ENCODE results near the gene PCBP3. TPM values are rescaled to one million over a fixed set of nuclear protein-coding genes. Genes with fewer than 3 reads are reported as not detected.

Gene PCBP3
- total RNA-seq, 4 donors from 2014 or later, result 0.47 to 5.3 (median 1.0) TPM; not detected in 1

DNA sequence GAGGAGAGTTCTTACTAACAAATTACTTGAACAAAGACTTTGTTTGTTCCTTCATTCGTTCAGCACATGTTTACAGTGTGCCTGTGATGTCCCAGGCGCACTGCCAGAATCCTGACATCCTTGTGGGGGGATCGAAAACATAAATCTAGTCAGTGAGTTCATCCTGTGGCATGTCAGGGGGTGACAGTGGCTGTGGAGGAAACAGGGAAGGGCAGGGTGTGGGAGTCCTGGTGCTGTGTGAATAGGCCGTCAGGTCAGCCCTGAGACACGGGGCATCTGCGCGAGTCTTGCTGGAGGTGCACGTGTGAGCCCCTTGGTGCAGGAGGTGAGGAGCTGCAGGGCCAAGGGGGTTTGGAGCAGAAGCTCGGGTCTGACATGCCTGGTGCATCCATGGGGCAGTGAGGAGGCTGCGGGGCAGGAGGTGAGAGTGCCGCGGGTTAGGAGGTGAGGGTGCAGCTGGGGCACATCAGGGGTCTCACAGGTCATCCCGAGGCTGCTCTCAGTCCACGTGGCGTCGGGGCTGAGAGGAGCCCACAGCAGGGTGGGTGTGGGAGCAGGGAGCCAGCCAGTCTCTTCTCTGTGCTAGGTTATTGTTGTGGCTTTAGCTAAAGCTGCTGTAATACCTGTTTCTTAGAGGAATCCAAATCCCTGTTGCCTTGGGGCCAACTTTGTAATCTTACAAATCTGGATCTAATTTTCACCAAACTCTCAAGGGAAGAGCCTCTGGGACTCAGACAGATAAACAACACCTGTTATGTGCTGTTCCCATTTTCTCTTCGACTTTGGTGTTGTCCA lies 93.4 kb downstream of the PCBP3 start:
- intact Hi-C loops (cut with DNase I), result no loop called here
- Histone ChIP-seq H3K27me3 (peaks cover 0 to 38% (median 0%) of the 10 kb centered on the region in 4 donors), H3K4me3 (no peak overlapping the region), H3K27ac (no peak overlapping the region), H3K36me3 (no peaks in the 10 kb centered on the region), H3K9me3 (no peaks in the 10 kb centered on the region), H3K4me1 (peaks cover 0 to 7% (median 0%) of the 10 kb centered on the region in 3 donors)
- TF ChIP-seq POLR2A (IDR thresholded peaks at IDR 0.05), result no peak
- TF ChIP-seq, protein P1, sequence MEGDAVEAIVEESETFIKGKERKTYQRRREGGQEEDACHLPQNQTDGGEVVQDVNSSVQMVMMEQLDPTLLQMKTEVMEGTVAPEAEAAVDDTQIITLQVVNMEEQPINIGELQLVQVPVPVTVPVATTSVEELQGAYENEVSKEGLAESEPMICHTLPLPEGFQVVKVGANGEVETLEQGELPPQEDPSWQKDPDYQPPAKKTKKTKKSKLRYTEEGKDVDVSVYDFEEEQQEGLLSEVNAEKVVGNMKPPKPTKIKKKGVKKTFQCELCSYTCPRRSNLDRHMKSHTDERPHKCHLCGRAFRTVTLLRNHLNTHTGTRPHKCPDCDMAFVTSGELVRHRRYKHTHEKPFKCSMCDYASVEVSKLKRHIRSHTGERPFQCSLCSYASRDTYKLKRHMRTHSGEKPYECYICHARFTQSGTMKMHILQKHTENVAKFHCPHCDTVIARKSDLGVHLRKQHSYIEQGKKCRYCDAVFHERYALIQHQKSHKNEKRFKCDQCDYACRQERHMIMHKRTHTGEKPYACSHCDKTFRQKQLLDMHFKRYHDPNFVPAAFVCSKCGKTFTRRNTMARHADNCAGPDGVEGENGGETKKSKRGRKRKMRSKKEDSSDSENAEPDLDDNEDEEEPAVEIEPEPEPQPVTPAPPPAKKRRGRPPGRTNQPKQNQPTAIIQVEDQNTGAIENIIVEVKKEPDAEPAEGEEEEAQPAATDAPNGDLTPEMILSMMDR (IDR thresholded peaks at IDR 0.05), result no peak
- WGBS, 2 donors, result 39 to 50% methylated on average over 15 to 17 of the region's 17 CpGs
- no peak for DNase-seq

DNA sequence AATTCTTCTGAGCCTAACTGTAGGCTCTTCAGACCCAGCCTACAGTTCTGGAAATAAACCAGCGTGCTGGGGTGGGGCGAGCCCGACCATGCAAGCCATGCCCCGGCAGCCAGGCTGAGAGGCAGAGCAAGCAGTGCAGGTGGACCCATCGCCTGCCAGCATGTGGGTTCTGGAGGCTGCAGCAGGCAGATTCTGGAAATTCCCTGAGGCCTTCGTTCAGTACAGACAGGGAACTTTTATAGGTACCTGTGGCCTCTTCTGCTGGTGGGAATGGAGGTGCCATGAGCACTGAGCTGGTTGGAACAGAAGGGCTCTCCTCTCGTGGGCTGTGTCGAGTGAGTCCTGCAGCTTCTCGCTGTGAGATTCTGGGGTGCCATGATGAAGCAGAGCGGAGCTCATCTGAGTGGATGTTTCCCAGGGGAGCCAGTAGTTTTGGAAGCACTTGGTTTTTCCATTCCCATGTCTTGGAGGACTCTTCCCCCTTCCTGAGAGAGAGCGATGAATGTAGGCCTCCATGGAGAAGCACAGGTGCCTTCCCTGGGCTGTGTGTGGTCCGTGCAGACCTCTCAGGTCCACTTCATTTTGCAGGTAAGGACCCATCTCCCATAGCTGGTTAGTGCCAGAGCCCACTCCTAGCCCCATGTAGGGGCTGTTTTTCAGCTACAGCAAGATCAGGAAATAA lies 94.1 kb downstream of the PCBP3 start:
- no peak for DNase-seq
- peaks cover 0 to 38% (median 0%) of the 10 kb centered on the region in 4 donors for H3K27me3 ChIP-seq
- intact Hi-C loops (cut with DNase I), result no loop called here
- peaks cover 0 to 7% (median 0%) of the 10 kb centered on the region in 3 donors for H3K4me1 ChIP-seq
- H3K9me3 ChIP-seq, result no peaks in the 10 kb centered on the region
- no peak for TF ChIP-seq POLR2A (IDR thresholded peaks at IDR 0.05)
- TF ChIP-seq, protein P1 (IDR thresholded peaks at IDR 0.05), result no peak
- H3K36me3 ChIP-seq, result no peaks in the 10 kb centered on the region
- 63 to 70% methylated on average over 3 to 6 of the region's 12 CpGs for WGBS, 2 donors
- H3K27ac ChIP-seq, result no peak overlapping the region
- no peak overlapping the region for H3K4me3 ChIP-seq

DNA sequence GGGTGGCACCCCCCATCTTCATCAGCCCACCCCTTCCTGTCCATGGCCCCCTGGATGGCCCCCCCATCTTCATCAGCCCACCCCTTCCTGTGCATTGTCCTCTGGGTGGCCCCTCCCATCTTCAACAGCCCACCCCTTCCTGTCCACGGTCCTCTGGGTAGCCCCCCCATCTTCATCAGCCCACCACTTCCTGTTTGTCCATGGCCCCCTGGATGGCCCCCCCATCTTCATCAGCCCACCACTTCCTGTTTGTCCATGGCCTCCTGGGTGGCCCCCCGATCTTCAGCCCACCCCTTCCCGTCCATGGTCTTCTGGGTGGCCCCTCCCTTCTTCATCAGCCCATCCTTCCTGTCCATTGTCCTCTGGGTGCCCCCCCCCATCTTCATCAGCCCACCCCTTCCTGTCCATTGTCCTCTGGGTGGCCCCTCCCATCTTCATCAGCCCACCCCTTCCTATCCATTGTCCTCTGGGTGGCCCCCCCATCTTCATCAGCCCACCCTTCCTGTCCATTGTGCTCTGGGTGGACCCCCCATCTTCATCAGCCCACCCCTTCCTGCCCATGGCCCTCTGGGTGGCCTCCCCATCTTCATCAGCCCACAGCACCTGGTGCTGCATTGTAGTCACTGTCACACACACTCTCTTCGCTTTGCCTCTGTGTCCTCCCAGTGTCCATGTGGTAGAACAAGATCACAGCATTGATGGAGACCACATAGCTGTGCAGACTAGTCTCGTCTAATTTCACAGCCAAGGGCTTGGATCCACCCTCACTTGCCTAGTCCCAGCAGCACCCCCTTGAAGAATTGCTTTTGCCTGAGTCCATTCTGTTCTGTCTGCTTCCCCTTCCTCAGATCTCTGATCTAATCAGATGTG lies 95.9 kb downstream of the PCBP3 start:
- intact Hi-C loops (cut with DNase I), result no loop called here
- TF ChIP-seq, protein P1 (IDR thresholded peaks at IDR 0.05), result no peak
- no peak for TF ChIP-seq POLR2A (IDR thresholded peaks at IDR 0.05)
- H3K4me1 ChIP-seq, result peaks cover 0 to 7% (median 0%) of the 10 kb centered on the region in 3 donors
- no peaks in the 10 kb centered on the region for H3K9me3 ChIP-seq
- 72 to 75% methylated on average over 3 to 4 of the region's 5 CpGs for WGBS, 2 donors
- H3K4me3 ChIP-seq, result no peak overlapping the region
- H3K36me3 ChIP-seq, result no peaks in the 10 kb centered on the region
- no peak overlapping the region for H3K27ac ChIP-seq
- DNase-seq, result no peak
- H3K27me3 ChIP-seq, result peaks cover 0 to 31% (median 0%) of the 10 kb centered on the region in 4 donors

DNA sequence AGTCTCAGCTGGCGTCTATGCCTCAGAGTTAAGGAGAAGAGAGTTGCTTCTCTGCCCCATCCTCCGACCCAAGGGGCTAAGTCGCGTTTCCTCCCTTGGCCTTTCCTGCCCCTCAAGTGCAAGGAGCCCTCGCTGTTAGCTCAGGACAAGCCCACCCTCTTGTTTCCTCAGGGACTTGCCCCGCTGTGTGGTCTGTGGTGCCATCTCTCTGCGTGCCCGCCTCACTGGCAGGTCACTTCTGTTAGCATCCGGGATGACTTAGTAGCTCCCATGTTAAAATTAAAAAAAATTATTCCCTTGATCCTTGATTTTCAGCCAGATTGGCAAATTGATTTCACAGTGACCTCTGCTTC lies 96.5 kb downstream of the PCBP3 start:
- H3K4me1 ChIP-seq, result peaks cover 0 to 7% (median 0%) of the 10 kb centered on the region in 3 donors
- TF ChIP-seq POLR2A (IDR thresholded peaks at IDR 0.05), result no peak
- TF ChIP-seq, protein P1 (IDR thresholded peaks at IDR 0.05), result no peak
- no peak overlapping the region for H3K4me3 ChIP-seq
- no peaks in the 10 kb centered on the region for H3K36me3 ChIP-seq
- no peaks in the 10 kb centered on the region for H3K9me3 ChIP-seq
- H3K27ac ChIP-seq, result no peak overlapping the region
- H3K27me3 ChIP-seq, result peaks cover 0 to 25% (median 0%) of the 10 kb centered on the region in 4 donors
- WGBS, 2 donors, result 80 to 82% methylated on average over 9 of the region's 9 CpGs
- intact Hi-C loops (cut with DNase I), result no loop called here
- DNase-seq, result no peak
